Measurements from ENCODE around the gene OSBPL3.

OSBPL3 gene

DNA sequence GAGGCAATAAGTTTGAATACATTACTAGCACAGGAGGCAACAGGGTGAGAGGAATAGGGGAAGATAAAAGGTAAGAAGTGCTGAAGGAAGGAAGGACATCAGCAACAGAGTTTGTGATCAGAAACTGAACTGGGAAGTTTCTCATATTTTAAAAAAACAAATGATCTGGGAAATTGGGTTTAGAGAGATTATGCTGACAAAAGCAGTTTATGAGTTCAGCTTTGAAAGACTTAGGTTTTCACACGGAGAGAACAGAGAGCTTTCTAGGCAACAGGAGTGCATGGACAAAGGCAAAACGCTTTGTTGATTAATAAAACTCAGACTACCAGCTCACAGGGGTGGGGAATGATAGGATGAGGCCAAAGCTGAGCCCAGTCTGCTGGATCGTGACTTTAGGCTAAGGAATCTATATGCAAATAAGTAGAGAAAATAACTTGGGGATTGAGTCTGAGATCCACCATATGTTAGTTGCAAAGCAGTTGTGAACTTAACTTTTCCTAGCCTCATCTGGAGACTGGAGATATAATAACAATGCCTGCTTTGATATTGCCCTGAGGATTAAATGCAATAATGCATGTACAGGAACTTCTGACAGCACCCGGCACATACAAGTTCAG is 4.2 kb downstream of the OSBPL3 start:
- POLR2A ChIA-PET (ENCODE audit: low non-redundant PET): no interaction called here
- no peak overlapping the region for H3K27ac ChIP-seq

GRCh38 chr7:24975172-24975571 is 4.8 kb downstream of the OSBPL3 start:
- DNase-seq (ENCODE audit: low spot score): no peak
- TF ChIP-seq CTCF (conservative IDR thresholded peaks at IDR 0.05; ENCODE audit: low read depth): no peak
- no peak overlapping the region for H3K27ac ChIP-seq
- ChIA-PET CTCF (no interaction called here), POLR2A (ENCODE audit: low non-redundant PET) (no interaction called here)

More for the DNA sequence above, 4.2 kb downstream of the OSBPL3 start:
- CTCF ChIA-PET: no interaction called here
- no peak for DNase-seq (ENCODE audit: low spot score)
- no peak for TF ChIP-seq CTCF (conservative IDR thresholded peaks at IDR 0.05; ENCODE audit: low read depth)

- POLR2A ChIA-PET (ENCODE audit: low non-redundant PET): no interaction called here
- TF ChIP-seq CTCF (conservative IDR thresholded peaks at IDR 0.05; ENCODE audit: low read depth): no peak
- no peak for DNase-seq (ENCODE audit: low spot score)
- no peak overlapping the region for H3K27ac ChIP-seq
- CTCF ChIA-PET: no interaction called here
These were observed 5.7 kb downstream of the OSBPL3 start for GRCh38 chr7:24974026-24974832.

GRCh38 chr7:24972991-24973390 is 7.0 kb downstream of the OSBPL3 start:
- TF ChIP-seq CTCF (conservative IDR thresholded peaks at IDR 0.05; ENCODE audit: low read depth): no peak
- ChIA-PET POLR2A (ENCODE audit: low non-redundant PET) (no interaction called here), CTCF (interaction anchor here (0.6 kb wide), 1 partner anchor 161 kb away, joined by 3 read pairs; no protein-coding TSS in a partner anchor)
- DNase-seq (ENCODE audit: low spot score): no peak
- H3K27ac ChIP-seq: no peak overlapping the region

DNA sequence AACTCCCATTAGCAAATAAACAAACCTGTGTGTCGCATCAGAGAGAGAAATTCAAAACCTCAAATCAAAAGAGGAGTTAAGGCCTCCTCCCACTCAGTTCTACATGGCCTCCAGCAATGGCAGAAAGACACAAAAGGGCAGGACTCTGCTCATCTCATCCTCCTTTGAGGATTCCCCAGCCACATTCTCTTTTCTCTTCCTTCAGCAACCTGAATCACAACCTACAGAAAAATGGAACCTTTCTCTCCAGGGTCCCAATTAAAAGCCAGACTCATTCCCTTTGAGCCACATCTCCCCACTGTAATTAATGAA is 7.9 kb downstream of the OSBPL3 start:
- H3K27ac ChIP-seq: no peak overlapping the region
- no peak for TF ChIP-seq CTCF (conservative IDR thresholded peaks at IDR 0.05; ENCODE audit: low read depth)
- POLR2A ChIA-PET (ENCODE audit: low non-redundant PET): no interaction called here
- DNase-seq (ENCODE audit: low spot score): no peak
- CTCF ChIA-PET: no interaction called here

GRCh38 chr7:24971333-24972165 is 8.4 kb downstream of the OSBPL3 start:
- H3K27ac ChIP-seq: peak overlapping the region; percentile 98
- ChIA-PET POLR2A (ENCODE audit: low non-redundant PET) (interaction anchor here (1.1 kb wide), 1 partner anchor 8 kb away, joined by 4 read pairs; no protein-coding TSS in a partner anchor), CTCF (interaction anchor here (0.9 kb wide), 1 partner anchor 8 kb away, joined by 3 read pairs; no protein-coding TSS in a partner anchor)
- peak; percentile 93 for DNase-seq (ENCODE audit: low spot score)
- no peak for TF ChIP-seq CTCF (conservative IDR thresholded peaks at IDR 0.05; ENCODE audit: low read depth)

Data from RWPE1 (cell line).